Dendritic cell treated with granulocyte-macrophage colony-stimulating factor and Interleukin-4, amounts not matched to agents 40 ng/mL and 50 ng/mL, for 4 days (primary cell): Measurements from ENCODE around the gene LTB4R2.

Experiments used
- H3K27ac Mint-ChIP-seq: one replicate; pipeline ENCODE4 v1.8.0; 2022; ENCODE audit warnings: mild to moderate bottlenecking, mixed read lengths
- H3K27me3 Mint-ChIP-seq: one replicate; pipeline ENCODE4 v1.8.0; 2022; ENCODE audit warnings: mild to moderate bottlenecking, mixed read lengths
- H3K36me3 Mint-ChIP-seq: one replicate; pipeline ENCODE4 v1.8.0; 2022; ENCODE audit warnings: low read depth, mixed read lengths
- H3K4me1 Mint-ChIP-seq: one replicate; pipeline ENCODE4 v1.8.0; 2022; ENCODE audit warnings: low read depth, mixed read lengths
- H3K4me3 Mint-ChIP-seq: one replicate; pipeline ENCODE4 v1.8.0; 2022; ENCODE audit warnings: mild to moderate bottlenecking, moderate library complexity, mixed read lengths
- H3K9me3 Mint-ChIP-seq: one replicate; pipeline ENCODE4 v1.8.0; 2022; ENCODE audit warnings: mixed read lengths
- intact Hi-C: fragments of 100-400 bp; cut with micrococcal nuclease; formaldehyde crosslinking; loops from one replicate; pipeline ENCODE4 v1.15.0; 2022

The LTB4R2 gene

GRCh38 chr14:24298892-24299254 is 11.1 kb upstream of the LTB4R2 start:
- H3K36me3 Mint-ChIP-seq = peaks cover 79% of the 10 kb centered on the region
- peak overlapping the region; percentile 88 for H3K27ac Mint-ChIP-seq
- H3K4me3 Mint-ChIP-seq = peak overlapping the region; percentile 88
- H3K4me1 Mint-ChIP-seq = peaks cover 43% of the 10 kb centered on the region
- H3K27me3 Mint-ChIP-seq = no peaks in the 10 kb centered on the region
- intact Hi-C loops = no loop called here
- H3K9me3 Mint-ChIP-seq = no peaks in the 10 kb centered on the region

- no peaks in the 10 kb centered on the region for H3K27me3 Mint-ChIP-seq
- peaks cover 43% of the 10 kb centered on the region for H3K4me1 Mint-ChIP-seq
- H3K9me3 Mint-ChIP-seq = no peaks in the 10 kb centered on the region
- intact Hi-C loops = no loop called here
- H3K27ac Mint-ChIP-seq = peak within 1 kb of the TSS; percentile 88
- peak within 1 kb of the TSS; percentile 88 for H3K4me3 Mint-ChIP-seq
- H3K36me3 Mint-ChIP-seq = peaks cover 81% of the 10 kb centered on the region
These were observed 10.4 kb upstream of the LTB4R2 start, which contains the start of the genes DHRS1 and NOP9 for GRCh38 chr14:24299255-24300191. Gene DHRS1 (minus strand): TSS chr14:24299780. CDS start chr14:24299106, 674 bp downstream. Gene NOP9 (plus strand): TSS chr14:24299850. CDS start chr14:24299955, 105 bp downstream.

GRCh38 chr14:24300326-24300980 is 9.5 kb upstream of the LTB4R2 start:
- Mint-ChIP-seq H3K27me3 (no peaks in the 10 kb centered on the region), H3K36me3 (peaks cover 81% of the 10 kb centered on the region), H3K9me3 (no peaks in the 10 kb centered on the region), H3K4me1 (peaks cover 43% of the 10 kb centered on the region), H3K4me3 (peak overlapping the region; percentile 88), H3K27ac (peak overlapping the region; percentile 88)
- intact Hi-C loops = no loop called here

- Mint-ChIP-seq H3K27me3 (no peaks in the 10 kb centered on the region), H3K4me3 (no peak overlapping the region), H3K27ac (no peak overlapping the region), H3K36me3 (peaks cover 98% of the 10 kb centered on the region), H3K9me3 (no peaks in the 10 kb centered on the region), H3K4me1 (peaks cover 41% of the 10 kb centered on the region)
- intact Hi-C loops = no loop called here
These were observed 5.9 kb upstream of the LTB4R2 start for GRCh38 chr14:24304019-24304387.

- peaks cover 83% of the 10 kb centered on the region for H3K36me3 Mint-ChIP-seq
- H3K4me1 Mint-ChIP-seq = peaks cover 55% of the 10 kb centered on the region
- H3K27ac Mint-ChIP-seq = no peak overlapping the region
- no peak overlapping the region for H3K4me3 Mint-ChIP-seq
- H3K9me3 Mint-ChIP-seq = no peaks in the 10 kb centered on the region
- intact Hi-C loops = no loop called here
- H3K27me3 Mint-ChIP-seq = no peaks in the 10 kb centered on the region
These were observed 2.8 kb upstream of the LTB4R2 start for GRCh38 chr14:24307156-24307574.

- intact Hi-C loops = no loop called here
- Mint-ChIP-seq H3K36me3 (peaks cover 77% of the 10 kb centered on the region), H3K4me3 (no peak within 1 kb of the TSS), H3K9me3 (no peaks in the 10 kb centered on the region), H3K27me3 (no peaks in the 10 kb centered on the region), H3K4me1 (peaks cover 59% of the 10 kb centered on the region), H3K27ac (peak within 1 kb of the TSS; percentile 66)
These were observed 2.2 kb upstream of the LTB4R2 start, which contains the start of gene CIDEB for GRCh38 chr14:24307575-24308341. Gene CIDEB (minus strand): TSS chr14:24307977. CDS start chr14:24307858, 119 bp downstream.

- intact Hi-C loops = no loop called here
- peaks cover 69% of the 10 kb centered on the region for H3K36me3 Mint-ChIP-seq
- H3K4me3 Mint-ChIP-seq = no peak overlapping the region
- no peaks in the 10 kb centered on the region for H3K9me3 Mint-ChIP-seq
- peaks cover 67% of the 10 kb centered on the region for H3K4me1 Mint-ChIP-seq
- peak overlapping the region; percentile 66 for H3K27ac Mint-ChIP-seq
- no peaks in the 10 kb centered on the region for H3K27me3 Mint-ChIP-seq
These were observed 1.4 kb upstream of the LTB4R2 start for GRCh38 chr14:24308342-24309124.

GRCh38 chr14:24310265-24310645 is 315 bp downstream of the LTB4R2 start:
- intact Hi-C loops = no loop called here
- no peaks in the 10 kb centered on the region for H3K9me3 Mint-ChIP-seq
- peak overlapping the region; percentile 77 for H3K4me3 Mint-ChIP-seq
- H3K36me3 Mint-ChIP-seq = peaks cover 58% of the 10 kb centered on the region
- peaks cover 84% of the 10 kb centered on the region for H3K4me1 Mint-ChIP-seq
- no peaks in the 10 kb centered on the region for H3K27me3 Mint-ChIP-seq
- peak overlapping the region; percentile 66 for H3K27ac Mint-ChIP-seq

GRCh38 chr14:24310646-24311604 is 985 bp downstream of the LTB4R2 start, which contains the start of gene LTB4R:
Gene LTB4R (plus strand): TSS chr14:24311502. CDS start chr14:24315652, 4,150 bp downstream.
- intact Hi-C loops = no loop called here
- Mint-ChIP-seq H3K4me3 (peak within 1 kb of the TSS; percentile 77), H3K27ac (peak within 1 kb of the TSS; percentile 66), H3K9me3 (no peaks in the 10 kb centered on the region), H3K27me3 (no peaks in the 10 kb centered on the region), H3K36me3 (peaks cover 58% of the 10 kb centered on the region), H3K4me1 (peaks cover 91% of the 10 kb centered on the region)

GRCh38 chr14:24311837-24312615 is 2.1 kb downstream of the LTB4R2 start:
- Mint-ChIP-seq H3K4me1 (peaks cover 99% of the 10 kb centered on the region), H3K27ac (peak overlapping the region; percentile 66), H3K36me3 (peaks cover 49% of the 10 kb centered on the region), H3K4me3 (peak overlapping the region; percentile 77), H3K27me3 (no peaks in the 10 kb centered on the region), H3K9me3 (no peaks in the 10 kb centered on the region)
- intact Hi-C loops = no loop called here

- Mint-ChIP-seq H3K27me3 (no peaks in the 10 kb centered on the region), H3K36me3 (peaks cover 40% of the 10 kb centered on the region), H3K4me1 (peaks cover 99% of the 10 kb centered on the region), H3K4me3 (peak overlapping the region; percentile 77), H3K27ac (peak overlapping the region; percentile 66), H3K9me3 (no peaks in the 10 kb centered on the region)
- intact Hi-C loops = no loop called here
These were observed 3.0 kb downstream of the LTB4R2 start for GRCh38 chr14:24312736-24313507.
